ENCODE results near the gene FIZ1.

FIZ1 gene

DNA sequence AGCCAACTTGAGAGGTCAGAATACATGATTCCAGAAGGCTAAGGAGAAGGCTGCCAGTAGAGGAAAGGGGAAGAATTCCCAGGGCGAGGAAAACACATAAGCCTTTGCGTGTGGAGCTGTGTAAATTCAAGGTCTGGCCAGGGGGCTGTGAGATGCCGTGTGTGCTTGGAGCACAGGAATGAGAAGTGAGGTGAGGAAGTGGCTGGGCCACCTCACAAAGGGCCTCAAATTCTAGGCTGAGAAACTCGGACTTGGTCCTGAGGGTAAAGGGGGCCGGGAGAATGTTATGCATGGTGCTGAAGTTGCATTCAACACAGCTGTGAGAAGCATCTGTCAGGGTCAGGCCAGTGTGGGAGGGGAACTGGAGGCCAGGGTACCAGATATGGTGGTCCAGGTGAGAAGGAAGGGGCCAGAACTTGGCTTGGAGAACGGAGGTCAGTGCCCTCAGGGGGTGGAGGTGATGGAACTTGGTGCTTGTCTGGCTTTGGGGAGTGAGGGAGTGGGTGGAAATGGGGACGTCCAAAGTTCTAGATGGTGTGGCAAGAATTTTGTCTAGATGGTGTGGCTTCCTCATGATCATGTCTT is 36.6 kb upstream of the FIZ1 start:
- no peak for DNase-seq (ENCODE audit: low read depth in 4 of 4, low spot score in 1 of 4)

GRCh38 chr19:55635334-55635717 is 36.0 kb upstream of the FIZ1 start:
- no peak for DNase-seq (ENCODE audit: low read depth in 4 of 4, low spot score in 1 of 4)

DNA sequence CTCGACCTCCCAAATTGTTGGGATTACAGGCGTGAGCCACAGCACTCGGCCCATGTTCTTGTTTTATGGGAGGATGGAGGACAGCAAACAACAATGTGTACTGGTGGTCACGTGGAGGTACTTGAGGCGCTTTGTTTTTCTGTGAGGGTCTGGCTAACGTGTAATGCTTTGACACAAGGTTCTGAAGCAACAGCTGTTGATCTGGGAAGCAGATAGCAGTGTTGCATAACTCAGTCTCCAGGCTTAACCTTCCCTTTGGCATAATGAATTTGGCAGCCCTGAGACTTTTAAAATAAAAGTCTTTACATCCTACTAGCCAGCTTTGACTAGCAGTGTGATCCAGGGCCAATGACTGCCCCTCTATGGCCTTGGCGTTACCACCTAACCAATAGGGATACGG is 34.5 kb upstream of the FIZ1 start:
- no peak for DNase-seq (ENCODE audit: low read depth in 4 of 4, low spot score in 1 of 4)

GRCh38 chr19:55632463-55632834 is 33.1 kb upstream of the FIZ1 start:
- DNase-seq (ENCODE audit: low read depth in 4 of 4, low spot score in 1 of 4): peak; percentile 82 to 91 (median 86)

DNA sequence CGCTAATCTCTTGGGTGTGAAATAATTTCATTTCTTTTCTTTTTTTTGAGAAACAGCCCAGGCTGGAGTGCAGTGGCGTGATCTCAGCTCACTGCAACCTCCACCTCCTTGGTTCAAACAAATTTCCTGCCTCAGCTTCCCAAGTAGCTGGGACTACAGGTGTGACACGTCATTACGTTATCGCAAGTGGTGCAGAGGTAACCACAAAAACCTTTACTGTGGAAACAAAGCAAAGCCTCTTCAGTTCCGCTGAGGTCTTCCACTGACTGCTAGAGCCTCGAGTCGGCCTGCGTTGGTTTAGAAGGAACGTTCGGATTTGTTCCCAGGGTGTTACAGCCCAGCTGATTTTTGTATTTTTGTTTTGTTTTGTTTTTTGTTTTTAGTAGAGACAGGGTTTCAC is 27.0 kb upstream of the FIZ1 start:
- no peak for DNase-seq (ENCODE audit: low read depth in 4 of 4, low spot score in 1 of 4)

DNA sequence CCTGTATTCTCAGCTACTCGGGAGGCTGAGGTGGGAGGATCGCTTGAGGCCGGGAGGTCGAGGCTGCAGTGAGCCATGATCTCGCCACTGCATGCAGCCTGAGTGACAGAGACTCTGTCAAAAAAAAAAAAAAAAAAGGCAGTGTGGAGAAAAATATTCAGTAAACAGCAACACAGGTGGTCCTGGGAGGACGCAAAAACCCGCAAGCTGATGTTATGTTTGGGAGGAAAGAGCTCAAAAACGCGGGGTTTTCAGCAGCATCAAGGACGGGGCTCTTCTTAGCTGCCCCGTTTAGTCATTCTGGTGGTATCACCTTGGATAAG is 25.6 kb upstream of the FIZ1 start:
- no peak for DNase-seq (ENCODE audit: low read depth in 4 of 4, low spot score in 1 of 4)

DNA sequence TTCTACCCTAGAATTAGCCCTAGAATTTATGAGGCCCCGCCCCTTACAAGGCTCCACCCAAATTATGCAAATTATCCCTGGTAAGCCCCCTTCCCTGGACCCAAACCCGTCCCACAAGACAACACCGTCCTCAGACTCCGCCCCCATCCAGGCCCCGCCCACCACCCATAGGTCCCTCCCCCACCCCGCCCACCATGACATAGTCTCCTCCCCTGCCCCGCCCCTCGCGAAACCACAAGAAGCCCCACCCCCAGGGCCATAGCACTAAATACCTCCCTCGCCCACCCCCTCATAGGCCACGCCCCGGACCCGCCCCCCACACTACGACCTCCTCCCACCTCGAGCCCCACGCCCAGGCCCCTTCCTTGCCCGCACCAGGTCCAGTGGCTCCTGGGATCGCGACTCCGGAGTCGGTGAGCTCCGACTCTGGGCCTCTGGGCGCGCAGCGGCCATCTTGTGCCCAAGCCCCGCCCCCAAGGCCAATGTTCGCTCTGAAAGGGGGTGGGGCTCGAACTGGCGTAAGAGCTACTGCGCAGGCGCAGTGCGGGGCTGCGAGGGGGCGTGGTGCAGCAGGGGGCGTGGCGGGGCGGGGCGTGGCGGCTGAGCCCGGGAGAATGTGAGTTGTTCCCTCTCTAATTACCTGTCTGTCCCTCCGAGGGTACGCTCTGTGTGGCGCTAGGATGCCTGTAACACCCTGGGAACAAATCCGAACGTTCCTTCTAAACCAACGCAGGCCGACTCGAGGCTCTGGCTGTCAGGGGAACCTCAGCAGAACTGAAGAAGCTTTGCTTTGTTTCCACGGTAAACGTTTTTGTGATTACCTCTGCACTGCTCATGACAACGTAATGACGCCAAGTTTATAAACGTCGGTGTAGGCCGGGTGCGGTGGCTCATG is 25.0 kb upstream of the FIZ1 start, which contains the start of gene ZNF784:
ZNF784 (minus strand) TSS at position 458 of the 895 bp plus-strand sequence; CDS start at position 453, 5 bp downstream.
- peak; percentile 89 to 96 (median 90) for DNase-seq (ENCODE audit: low read depth in 4 of 4, low spot score in 1 of 4)

DNA sequence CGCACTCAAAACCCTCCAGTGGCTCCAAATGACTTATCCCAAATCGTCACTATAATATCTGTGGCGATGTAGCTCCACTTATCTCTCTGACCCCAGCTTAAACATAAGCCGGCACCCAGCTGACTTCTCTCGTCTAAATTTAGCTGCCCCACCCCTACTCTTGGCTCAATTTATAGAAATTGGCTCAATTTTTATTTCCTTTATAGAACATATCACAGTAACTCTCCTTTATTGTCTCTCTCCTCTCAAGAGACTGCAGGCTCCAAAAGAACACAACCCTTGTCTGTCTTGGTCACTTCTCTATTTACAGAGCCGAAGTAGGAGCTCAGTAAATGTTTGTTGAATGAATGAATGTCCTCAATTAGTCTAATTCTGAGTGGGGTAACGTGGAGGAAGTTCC is 24.2 kb upstream of the FIZ1 start:
- DNase-seq (ENCODE audit: low read depth in 4 of 4, low spot score in 1 of 4): no peak

DNA sequence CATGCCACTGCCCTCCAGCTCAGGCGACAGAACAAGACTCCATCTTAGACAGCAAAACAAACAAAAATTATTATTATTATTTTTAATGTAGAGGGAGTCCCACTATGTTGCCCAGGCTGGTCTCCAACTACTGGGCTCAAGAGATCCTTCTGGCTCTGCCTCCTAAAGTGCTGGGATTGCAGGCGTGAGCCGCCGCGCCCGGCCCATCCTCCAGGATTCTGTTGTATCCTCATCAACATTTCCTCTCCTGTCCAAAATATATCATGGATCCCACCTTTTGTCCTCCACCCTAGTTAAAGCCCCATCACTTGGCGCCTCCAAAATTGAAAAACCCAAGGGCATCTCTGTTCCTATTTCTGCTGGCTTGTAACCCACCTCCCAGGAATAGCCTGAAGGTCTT is 23.8 kb upstream of the FIZ1 start:
- DNase-seq (ENCODE audit: low read depth in 4 of 4, low spot score in 1 of 4): no peak

GRCh38 chr19:55622242-55622969 is 23.1 kb upstream of the FIZ1 start:
- DNase-seq (ENCODE audit: low read depth in 4 of 4, low spot score in 1 of 4): no peak

DNA sequence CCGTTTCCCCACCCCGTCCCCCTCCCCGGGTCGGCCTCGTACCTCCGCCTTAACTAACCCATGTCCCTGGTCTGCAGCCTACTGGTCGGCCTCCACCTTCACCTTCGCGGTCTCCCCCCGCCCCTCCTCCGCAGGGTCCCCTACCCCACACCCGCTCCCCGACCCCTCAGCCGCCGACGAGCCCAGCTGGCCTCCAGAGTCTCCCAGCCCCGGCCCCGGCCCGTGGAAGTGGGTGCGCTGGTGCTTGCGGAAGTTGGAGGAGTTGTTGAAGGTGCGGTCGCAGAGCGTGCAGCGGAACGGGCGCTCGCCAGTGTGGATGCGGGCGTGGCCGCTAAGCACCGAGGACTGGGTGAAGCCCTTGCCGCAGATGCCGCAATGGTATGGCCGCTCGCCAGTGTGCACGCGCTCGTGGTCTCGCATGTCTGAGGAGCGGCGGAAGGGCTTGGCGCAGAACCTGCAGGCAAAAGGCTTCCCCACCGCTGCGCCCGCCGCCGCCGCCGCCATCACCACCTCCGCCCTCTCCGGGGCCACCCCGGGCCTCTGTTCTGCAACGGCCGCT is 22.4 kb upstream of the FIZ1 start:
- no peak for DNase-seq (ENCODE audit: low read depth in 4 of 4, low spot score in 1 of 4)

DNA sequence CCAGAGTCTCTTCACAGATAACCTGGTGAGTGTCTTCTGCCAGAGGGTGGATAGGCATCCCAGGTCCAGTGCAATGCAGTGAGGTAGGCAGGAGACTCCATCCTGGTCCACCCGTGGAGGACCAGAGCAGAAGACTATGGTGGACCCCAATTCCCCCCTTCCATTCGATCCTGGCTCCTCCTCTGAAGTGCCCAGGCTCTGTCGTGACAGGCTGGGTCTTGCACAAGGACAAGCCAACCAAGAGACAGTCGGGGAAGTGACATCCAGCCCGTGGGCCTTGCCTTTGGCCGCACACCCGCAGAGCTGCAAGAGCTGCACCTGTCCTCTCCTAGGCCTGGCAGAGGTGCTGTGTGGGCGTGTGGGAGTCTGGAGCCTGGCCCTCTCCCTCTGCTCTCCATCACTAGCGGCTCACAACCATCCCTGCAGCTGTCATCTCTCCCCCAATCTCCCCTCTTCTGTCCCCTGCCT is 21.9 kb upstream of the FIZ1 start:
- DNase-seq (ENCODE audit: low read depth in 4 of 4, low spot score in 1 of 4): no peak

DNA sequence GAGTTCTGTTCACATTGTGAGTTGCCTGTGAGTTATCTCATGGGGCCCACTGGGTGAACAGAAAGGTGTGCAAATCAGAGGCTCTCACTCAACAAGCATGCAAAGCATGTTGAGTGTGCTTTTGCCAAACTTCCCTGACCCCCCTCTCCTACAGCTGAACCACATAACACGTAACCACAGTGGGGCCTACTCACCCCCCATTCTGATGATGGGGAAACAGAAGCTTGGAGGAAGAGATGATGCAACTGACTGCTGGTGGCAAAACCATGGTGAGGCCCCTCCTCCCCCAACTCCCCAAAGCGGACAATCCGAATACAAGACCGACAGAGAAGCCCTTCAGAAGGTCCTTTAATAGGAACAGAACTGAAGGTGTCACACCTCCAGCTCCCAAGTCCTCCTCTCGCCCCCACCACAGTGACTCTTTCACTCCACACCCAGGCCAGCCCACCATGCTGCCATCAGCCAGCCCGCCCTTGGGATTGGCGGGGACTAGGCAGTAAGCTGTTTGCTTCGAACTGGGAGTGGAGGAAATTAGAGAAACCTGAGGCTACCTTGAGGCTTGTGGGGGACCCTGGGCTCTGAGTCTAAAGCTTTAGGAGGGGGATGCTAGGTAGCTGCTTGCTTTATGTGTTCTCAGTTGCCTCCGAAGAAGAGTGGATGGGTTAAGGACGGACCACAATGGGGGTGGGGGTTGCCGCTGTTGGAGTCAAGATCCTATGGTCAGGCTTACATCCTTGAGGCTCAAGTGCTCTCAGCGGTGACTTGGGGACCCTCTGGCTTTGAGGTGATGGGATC is 21.3 kb upstream of the FIZ1 start:
- no peak for DNase-seq (ENCODE audit: low read depth in 4 of 4, low spot score in 1 of 4)

DNA sequence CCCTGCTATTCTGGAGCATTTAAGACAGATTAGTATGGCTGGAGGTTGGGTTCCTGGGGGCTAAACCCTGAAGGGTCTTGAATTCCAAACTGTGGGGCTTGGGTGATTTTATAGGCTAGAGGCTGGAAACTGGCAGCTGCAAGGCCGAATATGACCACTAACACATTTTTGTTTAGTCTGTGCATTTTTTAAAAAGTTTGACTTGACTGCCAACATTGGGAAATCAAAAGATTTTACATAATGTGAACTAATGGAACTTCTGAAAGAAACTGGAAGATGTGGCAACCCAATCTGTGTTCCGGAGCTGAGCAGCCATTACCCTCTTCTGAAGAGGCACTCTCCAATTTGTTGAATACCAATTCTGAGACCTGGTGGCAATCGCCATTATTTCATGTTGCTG is 20.0 kb upstream of the FIZ1 start:
- no peak for DNase-seq (ENCODE audit: low read depth in 4 of 4, low spot score in 1 of 4)

GRCh38 chr19:55618426-55618825 is 19.1 kb upstream of the FIZ1 start:
- no peak for DNase-seq (ENCODE audit: low read depth in 4 of 4, low spot score in 1 of 4)

DNA sequence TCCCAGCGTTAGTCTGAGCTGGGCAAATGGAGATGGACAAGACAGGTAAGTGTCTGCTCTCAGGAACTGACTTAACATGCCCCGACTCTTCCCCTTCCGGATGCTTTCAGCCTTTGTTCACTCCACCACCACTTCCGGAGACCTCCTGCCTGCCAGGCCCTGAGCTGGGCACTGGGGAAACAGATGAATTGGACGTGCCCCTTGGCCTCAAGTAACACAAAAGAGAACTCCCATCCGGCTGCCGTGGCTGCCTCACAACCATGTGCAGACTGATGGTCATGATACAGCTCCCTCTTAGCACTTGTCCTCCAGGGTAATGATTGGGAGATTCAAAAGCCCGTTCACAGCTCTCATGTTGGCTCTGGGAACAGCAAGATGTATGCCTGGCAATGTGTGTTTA is 18.1 kb upstream of the FIZ1 start:
- DNase-seq (ENCODE audit: low read depth in 4 of 4, low spot score in 1 of 4): no peak

- no peak for DNase-seq (ENCODE audit: low read depth in 4 of 4, low spot score in 1 of 4)
Measured at GRCh38 chr19:55616395-55616875, 17.1 kb upstream of the FIZ1 start.

DNA sequence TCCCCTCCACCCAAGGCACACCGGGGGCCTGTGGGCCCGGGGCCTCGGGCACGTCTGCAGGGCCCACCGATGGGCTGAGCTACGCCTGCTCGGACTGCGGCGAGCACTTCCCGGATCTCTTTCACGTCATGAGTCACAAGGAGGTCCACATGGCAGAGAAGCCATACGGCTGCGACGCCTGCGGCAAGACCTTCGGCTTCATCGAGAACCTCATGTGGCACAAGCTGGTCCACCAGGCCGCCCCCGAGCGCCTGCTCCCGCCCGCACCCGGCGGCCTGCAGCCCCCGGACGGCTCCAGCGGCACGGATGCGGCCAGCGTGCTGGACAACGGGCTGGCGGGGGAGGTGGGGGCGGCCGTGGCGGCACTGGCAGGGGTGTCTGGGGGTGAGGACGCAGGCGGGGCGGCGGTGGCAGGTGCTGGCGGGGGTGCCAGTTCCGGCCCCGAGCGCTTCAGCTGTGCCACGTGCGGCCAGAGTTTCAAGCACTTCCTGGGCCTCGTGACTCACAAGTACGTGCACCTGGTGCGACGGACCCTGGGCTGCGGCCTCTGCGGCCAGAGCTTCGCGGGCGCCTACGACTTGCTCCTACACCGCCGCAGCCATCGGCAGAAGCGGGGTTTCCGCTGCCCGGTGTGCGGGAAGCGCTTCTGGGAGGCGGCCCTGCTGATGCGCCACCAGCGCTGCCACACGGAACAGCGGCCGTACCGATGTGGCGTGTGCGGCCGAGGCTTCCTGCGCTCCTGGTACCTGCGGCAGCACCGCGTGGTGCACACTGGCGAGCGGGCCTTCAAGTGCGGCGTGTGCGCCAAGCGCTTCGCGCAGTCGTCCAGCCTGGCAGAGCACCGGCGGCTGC is 16.5 kb upstream of the FIZ1 start:
- no peak for DNase-seq (ENCODE audit: low read depth in 4 of 4, low spot score in 1 of 4)

GRCh38 chr19:55614711-55615542 is 15.6 kb upstream of the FIZ1 start:
- DNase-seq (ENCODE audit: low read depth in 4 of 4, low spot score in 1 of 4): no peak

All from stimulated activated CD4-positive, alpha-beta T cell treated with anti-CD3 and anti-CD28 coated beads, Interleukin-1b, Interleukin-23, amount 100 ng/mL, for 24 hours (primary cell).